ENCODE data around the gene MSL1.

The MSL1 gene

DNA sequence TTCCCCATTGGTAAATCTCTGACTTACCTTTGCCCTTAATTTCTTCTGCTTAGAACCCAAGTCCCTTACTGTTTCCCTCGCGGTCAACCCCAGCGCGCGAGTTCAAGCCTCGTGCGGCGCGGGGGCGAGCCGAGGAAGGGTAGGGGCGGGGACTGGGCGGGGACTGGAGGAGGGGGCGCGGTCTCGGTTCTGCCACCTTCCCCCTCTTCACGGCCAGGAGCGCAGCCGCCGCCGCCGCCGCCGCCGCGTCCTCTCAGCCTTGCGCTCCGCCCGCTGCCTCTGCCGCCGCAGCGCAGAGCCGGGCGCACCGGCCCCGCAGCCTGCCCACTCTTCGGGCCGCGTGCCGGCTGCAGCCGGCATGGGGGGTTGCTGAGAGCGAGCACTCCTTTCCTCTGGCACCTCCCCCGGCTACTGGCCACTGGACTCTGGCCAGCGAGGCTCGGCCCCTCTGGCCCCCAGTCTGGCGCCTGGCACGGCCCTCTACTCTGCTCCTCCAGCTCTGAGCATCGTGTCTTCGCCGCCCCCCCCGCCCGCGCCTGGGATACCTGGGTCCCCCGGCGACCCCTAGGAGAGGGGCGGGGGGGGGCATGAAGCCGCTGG, 55.6 kb downstream of the MSL1 start, which contains the start of gene RAPGEFL1:
TSS of gene RAPGEFL1 (plus strand) at position 196 of the 600 bp plus-strand sequence. CDS start at position 588, 392 bp downstream.
- H3K9me3 Mint-ChIP-seq = no peaks in the 10 kb centered on the region
- DNase-seq (peak; percentile 47), ATAC-seq (replicated peaks) (peak; percentile 87 to 94)
- H3K27ac Mint-ChIP-seq = peak within 1 kb of the TSS; percentile 42
- H3K4me3 Mint-ChIP-seq = peak within 1 kb of the TSS; percentile 45 to 76
- peaks cover 19 to 34% of the 10 kb centered on the region in 2 donors for H3K4me1 Mint-ChIP-seq
- peaks cover 33 to 44% of the 10 kb centered on the region in 2 donors for H3K36me3 Mint-ChIP-seq
- H3K27me3 Mint-ChIP-seq = peaks cover 4 to 5% of the 10 kb centered on the region in 2 donors

GRCh38 chr17:40178021-40178601, 56.3 kb downstream of the MSL1 start:
- peak overlapping the region; percentile 42 for H3K27ac Mint-ChIP-seq
- H3K27me3 Mint-ChIP-seq = peaks cover 4 to 5% of the 10 kb centered on the region in 2 donors
- no peak for DNase-seq
- ATAC-seq (replicated peaks) = no peak
- H3K4me1 Mint-ChIP-seq = peaks cover 19 to 34% of the 10 kb centered on the region in 2 donors
- H3K36me3 Mint-ChIP-seq = peaks cover 29 to 37% of the 10 kb centered on the region in 2 donors
- H3K9me3 Mint-ChIP-seq = no peaks in the 10 kb centered on the region
- peak overlapping the region; percentile 45 to 76 for H3K4me3 Mint-ChIP-seq

- H3K4me3 Mint-ChIP-seq = peak overlapping the region; percentile 45 to 76
- no peak overlapping the region for H3K27ac Mint-ChIP-seq
- H3K4me1 Mint-ChIP-seq = peaks cover 19 to 34% of the 10 kb centered on the region in 2 donors
- peaks cover 25 to 32% of the 10 kb centered on the region in 2 donors for H3K36me3 Mint-ChIP-seq
- H3K9me3 Mint-ChIP-seq = no peaks in the 10 kb centered on the region
- ATAC-seq (replicated peaks) (no peak), DNase-seq (no peak)
- peaks cover 4 to 5% of the 10 kb centered on the region in 2 donors for H3K27me3 Mint-ChIP-seq
Observed at GRCh38 chr17:40178660-40179059, 56.9 kb downstream of the MSL1 start.

DNA sequence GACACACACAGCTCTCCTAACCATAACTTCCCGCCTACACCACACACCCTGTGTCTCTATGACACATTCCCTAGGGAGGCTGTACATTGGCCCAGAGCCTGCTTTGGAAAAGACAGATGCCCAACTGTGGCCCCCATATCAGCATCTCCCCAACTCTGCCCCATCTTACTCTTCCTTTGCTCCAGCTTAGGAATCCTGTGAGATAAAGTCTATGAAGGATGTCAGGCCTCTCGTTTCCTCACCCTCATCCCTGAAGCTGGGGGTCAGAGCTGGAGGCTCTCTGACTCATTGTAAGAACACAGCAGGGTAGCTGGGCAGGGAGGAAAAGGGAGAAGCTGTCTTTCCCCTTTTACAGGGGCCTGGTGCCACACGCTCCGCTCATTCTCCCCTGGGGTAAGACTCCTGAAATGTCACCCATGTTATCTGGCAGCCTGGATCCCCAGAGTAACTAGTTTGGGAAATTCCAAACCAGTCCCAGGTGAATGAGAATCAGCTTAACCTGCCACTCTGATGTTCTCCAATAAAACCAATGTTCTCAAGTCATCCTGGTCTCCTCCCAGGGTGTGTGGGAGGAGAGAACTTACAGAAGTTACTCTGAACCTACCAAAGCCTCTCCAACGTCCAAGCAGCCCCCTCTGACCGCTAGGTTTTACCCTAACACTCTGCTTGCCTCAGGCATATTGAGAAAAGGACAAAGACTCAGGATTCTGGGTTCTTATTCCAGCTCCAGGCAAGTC, 58.3 kb downstream of the MSL1 start:
- Mint-ChIP-seq H3K36me3 (peaks cover 22 to 24% of the 10 kb centered on the region in 2 donors), H3K4me1 (peaks cover 19 to 34% of the 10 kb centered on the region in 2 donors), H3K4me3 (peak overlapping the region in 1 of 2 donors; percentile 7), H3K27me3 (peaks cover 4 to 5% of the 10 kb centered on the region in 2 donors), H3K27ac (peak overlapping the region; percentile 28), H3K9me3 (no peaks in the 10 kb centered on the region)
- peak; percentile 18 for DNase-seq
- ATAC-seq (replicated peaks) = peak; percentile 35 to 51

- Mint-ChIP-seq H3K9me3 (no peaks in the 10 kb centered on the region), H3K27ac (peak overlapping the region; percentile 28), H3K27me3 (peaks cover 4 to 5% of the 10 kb centered on the region in 2 donors), H3K4me3 (peak overlapping the region in 1 of 2 donors; percentile 25), H3K4me1 (peaks cover 19 to 34% of the 10 kb centered on the region in 2 donors), H3K36me3 (peaks cover 22 to 23% of the 10 kb centered on the region in 2 donors)
- no peak for ATAC-seq (replicated peaks)
- DNase-seq = no peak
Observed at GRCh38 chr17:40180694-40181093, 58.9 kb downstream of the MSL1 start.

- Mint-ChIP-seq H3K4me3 (no peak overlapping the region), H3K36me3 (peaks cover 17 to 18% of the 10 kb centered on the region in 2 donors), H3K9me3 (no peaks in the 10 kb centered on the region), H3K27ac (no peak overlapping the region), H3K27me3 (peaks cover 4 to 5% of the 10 kb centered on the region in 2 donors), H3K4me1 (peaks cover 19 to 34% of the 10 kb centered on the region in 2 donors)
- ATAC-seq (replicated peaks) (no peak), DNase-seq (no peak)
Observed at GRCh38 chr17:40181205-40181604, 59.4 kb downstream of the MSL1 start.

- Mint-ChIP-seq H3K4me3 (no peak overlapping the region), H3K27ac (no peak overlapping the region), H3K9me3 (no peaks in the 10 kb centered on the region), H3K27me3 (peaks cover 4 to 5% of the 10 kb centered on the region in 2 donors), H3K36me3 (peaks cover 7 to 11% of the 10 kb centered on the region in 2 donors), H3K4me1 (peaks cover 13 to 24% of the 10 kb centered on the region in 2 donors)
- no peak for ATAC-seq (replicated peaks)
- no peak for DNase-seq
Observed at GRCh38 chr17:40182606-40183005, 60.8 kb downstream of the MSL1 start.

All from stimulated activated naive B cell treated with anti-CD40 and anti-IgM and Interleukin-4, amounts not matched to agents 10 μg/mL and 1 μg/mL and 100 μg/mL, for 72 hours (primary cell).